Neural cell (in vitro differentiated cells): ENCODE results near the gene COG5. TPM values are rescaled to one million over a fixed set of nuclear protein-coding genes. Genes with fewer than 3 reads are reported as not detected.

Source experiments
- H2AFZ ChIP-seq: fragments of 200-600, 300-800 bp; sonication (generic), shearing (Covaris generic); 2 replicates; pipeline ENCODE4 v1.6.0; 2014; ENCODE audit warnings: low read depth, mild to moderate bottlenecking, antibody characterized with exemption, low read length, moderate library complexity
- H3F3A ChIP-seq: fragments of 200-600 bp; shearing (Covaris generic); 2 replicates; pipeline ENCODE4 v1.6.1; 2016; ENCODE audit warnings: mild to moderate bottlenecking, moderate library complexity, mixed read lengths, antibody characterized with exemption, low read length; ENCODE audit not compliant: insufficient read depth, poor library complexity, severe bottlenecking
- H3K27ac ChIP-seq: fragments of 200-600, 300-800 bp; sonication (generic), shearing (Covaris generic); 2 replicates; pipeline ENCODE4 v1.5.1; 2014; ENCODE audit warnings: mild to moderate bottlenecking, low read length, moderate library complexity
- H3K27me3 ChIP-seq: fragments of 300-800, 200-600 bp; sonication (generic), shearing (Covaris generic); 2 replicates; pipeline ENCODE4 v1.6.0; 2014; ENCODE audit warnings: mild to moderate bottlenecking, low read depth, low read length, moderate library complexity; ENCODE audit not compliant: insufficient read depth
- H3K36me3 ChIP-seq: fragments of 300-800, 200-600 bp; sonication (generic), shearing (Covaris generic); 2 replicates; pipeline ENCODE4 v1.5.1; 2014; ENCODE audit warnings: mild to moderate bottlenecking, antibody characterized with exemption, low read length, moderate library complexity; ENCODE audit not compliant: insufficient read depth
- H3K4me2 ChIP-seq: fragments of 300-800, 200-600 bp; sonication (generic), shearing (Covaris generic); 2 replicates; pipeline ENCODE4 v1.6.0; 2014; ENCODE audit warnings: mild to moderate bottlenecking, low read length
- H3K4me3 ChIP-seq: fragments of 300-800, 200-600 bp; sonication (generic), shearing (Covaris generic); 2 replicates; pipeline ENCODE4 v1.5.1; 2014; ENCODE audit warnings: mild to moderate bottlenecking, low read length, moderate library complexity
- H3K79me2 ChIP-seq: fragments of 200-600 bp; shearing (Covaris generic); replicated peaks from 2 replicates; pipeline ENCODE4 v1.6.0; 2014; ENCODE audit warnings: mild to moderate bottlenecking, low read length, moderate library complexity; ENCODE audit not compliant: insufficient read depth
- H3K9ac ChIP-seq: fragments of 300-800, 200-600 bp; sonication (generic), shearing (Covaris generic); 2 replicates; pipeline ENCODE4 v1.6.1; 2016; ENCODE audit warnings: mild to moderate bottlenecking, low read length, mixed read lengths
- H3K9me2 ChIP-seq: fragments of 200-600 bp; shearing (Covaris generic); 2 replicates; pipeline ENCODE4 v1.6.1; 2016; ENCODE audit warnings: mild to moderate bottlenecking, low read length, mixed read lengths; ENCODE audit not compliant: insufficient read depth
- H3K9me3 ChIP-seq: fragments of 200-600, 300-800 bp; sonication (generic), shearing (Covaris generic); 2 replicates; pipeline ENCODE4 v1.6.1; 2016; ENCODE audit warnings: mild to moderate bottlenecking, mixed run types, low read length, moderate library complexity, mixed read lengths
- H4K20me1 ChIP-seq: fragments of 200-600 bp; shearing (Covaris generic); 2 replicates; pipeline ENCODE4 v1.6.1; 2016; ENCODE audit warnings: mild to moderate bottlenecking, mixed run types; ENCODE audit not compliant: insufficient read depth
- EP300 ChIP-seq: fragments of 450-650 bp; conservative IDR thresholded peaks from 2 replicates; pipeline ENCODE4 v1.6.1; 2014; ENCODE audit warnings: antibody characterized with exemption, mild to moderate bottlenecking, moderate library complexity; ENCODE audit not compliant: poor library complexity, severe bottlenecking
- EZH2 ChIP-seq: fragments of 200-600, 300-800 bp; shearing (Covaris generic), sonication (generic); IDR thresholded peaks from 2 replicates; pipeline ENCODE4 v1.6.1; 2014; ENCODE audit warnings: antibody characterized with exemption, low read length, borderline replicate concordance, mild to moderate bottlenecking; ENCODE audit not compliant: insufficient read depth, poor library complexity, severe bottlenecking
- MXI1 ChIP-seq: fragments of 450-650 bp; conservative IDR thresholded peaks from 2 replicates; pipeline ENCODE4 v1.6.1; 2014; ENCODE audit warnings: antibody characterized with exemption, mild to moderate bottlenecking; ENCODE audit not compliant: poor library complexity, severe bottlenecking
- POLR2AphosphoS5 ChIP-seq: IDR thresholded peaks from 2 replicates; pipeline ENCODE4 v1.6.1; 2012
- RAD21 ChIP-seq: fragments of 450-650 bp; conservative IDR thresholded peaks from 2 replicates; pipeline ENCODE4 v1.6.1; 2014; ENCODE audit warnings: antibody characterized with exemption, mild to moderate bottlenecking, moderate library complexity
- SMC3 ChIP-seq: fragments of 450-650 bp; conservative IDR thresholded peaks from 2 replicates; pipeline ENCODE4 v1.6.1; 2014; ENCODE audit warnings: antibody characterized with exemption, mild to moderate bottlenecking, moderate library complexity; ENCODE audit not compliant: poor library complexity
- TAF1 ChIP-seq: IDR thresholded peaks from 2 replicates; pipeline ENCODE4 v1.6.1; 2012; ENCODE audit warnings: low read depth
- polyA plus RNA-seq: library from polyadenylated mRNA; depleted of rRNA; stranded (reverse); fragments of >200 nt; gene quantifications from 2 replicates; pipeline ENCODE4 v1.2.3, GENCODE V29; 2014
- TF ChIP-seq, protein P1 (sequence below): IDR thresholded peaks from 2 replicates; pipeline ENCODE4 v1.6.1; 2012; ENCODE audit warnings: borderline replicate concordance
- TF ChIP-seq, protein P2 (sequence below): fragments of 450-650 bp; IDR thresholded peaks from 2 replicates; pipeline ENCODE4 v1.5.1; 2014; ENCODE audit warnings: antibody characterized with exemption, mild to moderate bottlenecking, moderate library complexity; ENCODE audit not compliant: poor library complexity, severe bottlenecking

Gene COG5
- polyA plus RNA-seq, 1 donor from 2014 or later = 13.3 TPM

DNA sequence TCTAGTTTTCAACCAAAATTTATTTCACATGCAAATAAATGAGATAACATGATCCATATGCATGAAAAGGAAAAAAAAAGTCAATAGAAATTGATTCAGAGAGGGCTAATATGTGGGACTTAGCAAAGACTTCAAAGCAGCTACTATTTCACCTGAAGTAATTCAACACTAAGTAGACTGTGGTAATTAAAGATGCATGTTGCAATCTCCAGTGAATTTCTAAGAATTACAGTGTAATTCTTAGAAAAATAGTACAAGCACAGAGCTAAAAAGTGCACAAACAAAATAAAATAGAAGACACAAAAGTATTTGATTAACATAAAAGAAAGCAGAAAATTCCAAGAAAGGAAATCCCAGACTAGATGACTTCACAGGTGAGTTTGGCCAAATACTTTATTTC lies 68.2 kb downstream of the COG5 start:
- no peaks in the 10 kb centered on the region for H3K79me2 ChIP-seq
- no peaks in the 10 kb centered on the region for H3K36me3 ChIP-seq
- H3F3A ChIP-seq = no peaks in the 10 kb centered on the region
- H3K9me2 ChIP-seq = no peaks in the 10 kb centered on the region
- H4K20me1 ChIP-seq = no peaks in the 10 kb centered on the region
- no peak overlapping the region for H3K4me2 ChIP-seq
- H3K9ac ChIP-seq = no peak overlapping the region
- no peaks in the 10 kb centered on the region for H3K27me3 ChIP-seq
- no peaks in the 10 kb centered on the region for H3K9me3 ChIP-seq
- no peak overlapping the region for H3K4me3 ChIP-seq
- H3K27ac ChIP-seq = no peak overlapping the region
- TF ChIP-seq EZH2 = no peak
- TF ChIP-seq EP300 = no peak
- TF ChIP-seq TAF1 = no peak
- TF ChIP-seq MXI1 = no peak
- TF ChIP-seq, protein P1, sequence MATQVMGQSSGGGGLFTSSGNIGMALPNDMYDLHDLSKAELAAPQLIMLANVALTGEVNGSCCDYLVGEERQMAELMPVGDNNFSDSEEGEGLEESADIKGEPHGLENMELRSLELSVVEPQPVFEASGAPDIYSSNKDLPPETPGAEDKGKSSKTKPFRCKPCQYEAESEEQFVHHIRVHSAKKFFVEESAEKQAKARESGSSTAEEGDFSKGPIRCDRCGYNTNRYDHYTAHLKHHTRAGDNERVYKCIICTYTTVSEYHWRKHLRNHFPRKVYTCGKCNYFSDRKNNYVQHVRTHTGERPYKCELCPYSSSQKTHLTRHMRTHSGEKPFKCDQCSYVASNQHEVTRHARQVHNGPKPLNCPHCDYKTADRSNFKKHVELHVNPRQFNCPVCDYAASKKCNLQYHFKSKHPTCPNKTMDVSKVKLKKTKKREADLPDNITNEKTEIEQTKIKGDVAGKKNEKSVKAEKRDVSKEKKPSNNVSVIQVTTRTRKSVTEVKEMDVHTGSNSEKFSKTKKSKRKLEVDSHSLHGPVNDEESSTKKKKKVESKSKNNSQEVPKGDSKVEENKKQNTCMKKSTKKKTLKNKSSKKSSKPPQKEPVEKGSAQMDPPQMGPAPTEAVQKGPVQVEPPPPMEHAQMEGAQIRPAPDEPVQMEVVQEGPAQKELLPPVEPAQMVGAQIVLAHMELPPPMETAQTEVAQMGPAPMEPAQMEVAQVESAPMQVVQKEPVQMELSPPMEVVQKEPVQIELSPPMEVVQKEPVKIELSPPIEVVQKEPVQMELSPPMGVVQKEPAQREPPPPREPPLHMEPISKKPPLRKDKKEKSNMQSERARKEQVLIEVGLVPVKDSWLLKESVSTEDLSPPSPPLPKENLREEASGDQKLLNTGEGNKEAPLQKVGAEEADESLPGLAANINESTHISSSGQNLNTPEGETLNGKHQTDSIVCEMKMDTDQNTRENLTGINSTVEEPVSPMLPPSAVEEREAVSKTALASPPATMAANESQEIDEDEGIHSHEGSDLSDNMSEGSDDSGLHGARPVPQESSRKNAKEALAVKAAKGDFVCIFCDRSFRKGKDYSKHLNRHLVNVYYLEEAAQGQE = no peak
- TF ChIP-seq, protein P2, sequence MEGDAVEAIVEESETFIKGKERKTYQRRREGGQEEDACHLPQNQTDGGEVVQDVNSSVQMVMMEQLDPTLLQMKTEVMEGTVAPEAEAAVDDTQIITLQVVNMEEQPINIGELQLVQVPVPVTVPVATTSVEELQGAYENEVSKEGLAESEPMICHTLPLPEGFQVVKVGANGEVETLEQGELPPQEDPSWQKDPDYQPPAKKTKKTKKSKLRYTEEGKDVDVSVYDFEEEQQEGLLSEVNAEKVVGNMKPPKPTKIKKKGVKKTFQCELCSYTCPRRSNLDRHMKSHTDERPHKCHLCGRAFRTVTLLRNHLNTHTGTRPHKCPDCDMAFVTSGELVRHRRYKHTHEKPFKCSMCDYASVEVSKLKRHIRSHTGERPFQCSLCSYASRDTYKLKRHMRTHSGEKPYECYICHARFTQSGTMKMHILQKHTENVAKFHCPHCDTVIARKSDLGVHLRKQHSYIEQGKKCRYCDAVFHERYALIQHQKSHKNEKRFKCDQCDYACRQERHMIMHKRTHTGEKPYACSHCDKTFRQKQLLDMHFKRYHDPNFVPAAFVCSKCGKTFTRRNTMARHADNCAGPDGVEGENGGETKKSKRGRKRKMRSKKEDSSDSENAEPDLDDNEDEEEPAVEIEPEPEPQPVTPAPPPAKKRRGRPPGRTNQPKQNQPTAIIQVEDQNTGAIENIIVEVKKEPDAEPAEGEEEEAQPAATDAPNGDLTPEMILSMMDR = no peak
- TF ChIP-seq SMC3 = no peak
- no peak for TF ChIP-seq POLR2AphosphoS5
- no peak for TF ChIP-seq RAD21
- no peak overlapping the region for H2AFZ ChIP-seq

DNA sequence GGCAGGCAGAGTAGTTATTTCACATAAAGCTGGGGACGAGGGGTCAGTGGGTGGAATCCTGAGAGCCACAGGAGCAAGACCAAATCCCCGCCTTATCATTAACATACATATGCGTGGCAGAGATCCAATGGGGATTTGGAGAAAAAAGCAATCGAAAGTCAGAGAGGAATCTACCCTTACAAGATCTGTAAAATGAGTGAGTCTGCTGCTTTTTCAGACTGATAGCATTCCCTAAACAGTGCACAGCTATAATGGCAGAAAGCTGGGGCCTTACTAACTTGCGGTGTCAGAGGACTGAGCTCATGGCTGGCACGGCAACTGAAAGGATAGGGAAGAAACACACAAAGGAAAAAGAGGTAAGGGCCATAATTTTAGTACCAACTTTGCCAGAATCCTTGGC lies 68.8 kb downstream of the COG5 start:
- H3K79me2 ChIP-seq = no peaks in the 10 kb centered on the region
- no peak overlapping the region for H3K4me2 ChIP-seq
- no peaks in the 10 kb centered on the region for H4K20me1 ChIP-seq
- no peak overlapping the region for H3K27ac ChIP-seq
- no peaks in the 10 kb centered on the region for H3K27me3 ChIP-seq
- no peaks in the 10 kb centered on the region for H3F3A ChIP-seq
- no peak overlapping the region for H3K4me3 ChIP-seq
- H3K9me3 ChIP-seq = no peaks in the 10 kb centered on the region
- H2AFZ ChIP-seq = no peak overlapping the region
- H3K9ac ChIP-seq = no peak overlapping the region
- H3K9me2 ChIP-seq = no peaks in the 10 kb centered on the region
- H3K36me3 ChIP-seq = no peaks in the 10 kb centered on the region
- TF ChIP-seq EP300 (no peak), EZH2 (no peak), MXI1 (no peak), RAD21 (no peak), SMC3 (no peak), TAF1 (no peak), POLR2AphosphoS5 (no peak)
- TF ChIP-seq, protein P2 = no peak
- TF ChIP-seq, protein P1 = no peak
